Heart left ventricle (tissue), 13 donors: ENCODE measurements around the gene TTBK2.

Experiments
- POLR2A ChIP-seq, 2 donors: fragments of 450-650 bp; IDR thresholded peaks; one replicate each; pipeline ENCODE4 v1.6.1; 2017; ENCODE audit warnings: antibody characterized with exemption in 2 of 2, mild to moderate bottlenecking in 2 of 2, moderate library complexity in 2 of 2
- TF ChIP-seq, protein P1 (sequence below), 12 donors: fragments of 200-600 bp; sonication (generic) in 4 of 12; IDR thresholded peaks; one replicate each; pipeline versions ENCODE4 v1.5.0 to v1.8.0; 2018 to 2022; ENCODE audit warnings: antibody characterized with exemption in 12 of 12, mild to moderate bottlenecking in 5 of 12
- donor health status: ischemic (EF 13 %, LVEDD 7.1; RV severe dilation, severe dysfunction).
- donor health status: DM: no; HTN: yes; CAD: no.
- donor health status: DM: no; HTN: no; CAD: no.
- donor health status: ischemic (EF 25% LVEDD 6.9; RV normal size, moderate dysfunction).
- donor health status: ischemic (EF 25% LVEDD 5.7; RV mildly dilated, moderate dysfunction).
- donor health status: ischemic (EF 35%, LVEDD 5.7; RV mildly dilated, moderate dysfunction).
- donor health status: nonischemic (EF 11% LVEDD 7.7; RV severe dilation, severe dysfunction).
- donor health status: DM: yes; HTN: yes; CAD: no.
- donor health status: PGD.
- donor health status: ischemic (EF 29% LVEDD 5.4; RV normal size, mild dysfunction).
- donor health status: nonischemic (EF 23%, LVEDD 6.1; RV moderate dilation, normal function).

DNA sequence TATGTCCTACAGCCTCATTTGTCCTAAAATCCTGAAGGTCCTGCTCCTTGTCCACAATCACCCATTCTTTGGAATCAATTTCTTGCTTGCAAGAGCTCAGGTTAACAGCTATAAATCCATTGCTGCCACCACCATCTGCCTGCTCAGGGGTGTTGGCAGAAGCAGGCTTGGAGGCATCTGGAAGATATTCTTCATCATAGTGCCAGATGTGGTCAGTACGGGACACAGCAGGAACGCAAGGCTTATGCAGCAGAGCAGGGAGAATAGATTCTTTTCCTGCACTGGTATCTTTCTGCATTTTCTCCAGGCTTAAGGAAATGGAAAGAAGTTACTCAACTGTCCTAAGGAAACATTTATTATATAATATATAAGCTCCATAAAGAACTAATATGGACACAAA lies 145.2 kb downstream of the TTBK2 start:
- TF ChIP-seq, protein P1, sequence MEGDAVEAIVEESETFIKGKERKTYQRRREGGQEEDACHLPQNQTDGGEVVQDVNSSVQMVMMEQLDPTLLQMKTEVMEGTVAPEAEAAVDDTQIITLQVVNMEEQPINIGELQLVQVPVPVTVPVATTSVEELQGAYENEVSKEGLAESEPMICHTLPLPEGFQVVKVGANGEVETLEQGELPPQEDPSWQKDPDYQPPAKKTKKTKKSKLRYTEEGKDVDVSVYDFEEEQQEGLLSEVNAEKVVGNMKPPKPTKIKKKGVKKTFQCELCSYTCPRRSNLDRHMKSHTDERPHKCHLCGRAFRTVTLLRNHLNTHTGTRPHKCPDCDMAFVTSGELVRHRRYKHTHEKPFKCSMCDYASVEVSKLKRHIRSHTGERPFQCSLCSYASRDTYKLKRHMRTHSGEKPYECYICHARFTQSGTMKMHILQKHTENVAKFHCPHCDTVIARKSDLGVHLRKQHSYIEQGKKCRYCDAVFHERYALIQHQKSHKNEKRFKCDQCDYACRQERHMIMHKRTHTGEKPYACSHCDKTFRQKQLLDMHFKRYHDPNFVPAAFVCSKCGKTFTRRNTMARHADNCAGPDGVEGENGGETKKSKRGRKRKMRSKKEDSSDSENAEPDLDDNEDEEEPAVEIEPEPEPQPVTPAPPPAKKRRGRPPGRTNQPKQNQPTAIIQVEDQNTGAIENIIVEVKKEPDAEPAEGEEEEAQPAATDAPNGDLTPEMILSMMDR (IDR thresholded peaks at IDR 0.05), result no peak
- TF ChIP-seq POLR2A (IDR thresholded peaks at IDR 0.05), result no peak
